Gastrocnemius medialis (tissue), 4 donors: ENCODE measurements around the gene ZNF18. TPM values are rescaled to one million over a fixed set of nuclear protein-coding genes. Genes with fewer than 3 reads are reported as not detected.

ENCODE experiments used
- ATAC-seq, 2 donors: fragments of 150-250 bp; one replicate each; pipeline ENCODE4 v1.9.1; 2016
- DNase-seq, 2 donors: peaks; one replicate each; pipeline ENCODE4 v3.0.0-alpha.2; 2019
- H3K27ac ChIP-seq, 4 donors: fragments of 200-600 bp; sonication (generic); 1 replicate in 1 of 4; 2 replicates in 3 of 4; pipeline ENCODE4 v1.5.1; 2016 to 2018; ENCODE audit warnings: mild to moderate bottlenecking in 2 of 4, moderate library complexity in 1 of 4
- H3K27me3 ChIP-seq, 3 donors: fragments of 200-600 bp; sonication (generic) in 2 of 3; 1 replicate in 1 of 3; 2 replicates in 2 of 3; pipeline versions ENCODE4 v1.5.1 to v1.6.0; 2016 to 2019; ENCODE audit warnings: mild to moderate bottlenecking in 1 of 3, moderate library complexity in 1 of 3
- H3K36me3 ChIP-seq, 2 donors: fragments of 200-600 bp; sonication (generic) in 1 of 2; one replicate each; pipeline ENCODE4 v1.5.1; 2017 to 2018
- H3K4me1 ChIP-seq, 2 donors: fragments of 200-600 bp; sonication (generic) in 1 of 2; one replicate each; pipeline ENCODE4 v1.5.1; 2016 to 2017; ENCODE audit warnings: mild to moderate bottlenecking in 2 of 2
- H3K4me3 ChIP-seq, 4 donors: fragments of 200-600 bp; sonication (generic) in 3 of 4; 1 replicate in 1 of 4; 2 replicates in 3 of 4; pipeline ENCODE4 v1.5.1; 2016 to 2019; ENCODE audit warnings: mild to moderate bottlenecking in 2 of 4
- H3K9me3 ChIP-seq, 3 donors: fragments of 200-600 bp; sonication (generic) in 2 of 3; 1 replicate in 1 of 3; 2 replicates in 2 of 3; pipeline ENCODE4 v1.5.1; 2016 to 2019
- POLR2A ChIP-seq, 2 donors: fragments of 450-650 bp; IDR thresholded peaks; one replicate each; pipeline ENCODE4 v1.6.1; 2017; ENCODE audit warnings: antibody characterized with exemption in 2 of 2, mild to moderate bottlenecking in 2 of 2, moderate library complexity in 2 of 2
- in situ Hi-C, 4 donors: fragments of 200-750 bp; cut with MboI; loops; one replicate each; pipeline versions ENCODE4 v1.15.0 to v1.8.0; 2017; ENCODE audit warnings: low sequenced_read_pairs in 4 of 4
- intact Hi-C: fragments of 100-400 bp; cut with DNase I; formaldehyde crosslinking; loops from one replicate; pipeline ENCODE4 v1.15.1; 2023; ENCODE audit warnings: low total_unique reads
- total RNA-seq, 4 donors: library from RNA; depleted of rRNA; stranded (reverse); fragments of >200 nt; gene quantifications; one replicate each; pipeline versions ENCODE4 v1.1.0 to v1.2.3, GENCODE V29; 2016
- TF ChIP-seq, protein P1 (sequence below), 5 experiments: fragments of 450-650 bp in 3 of 5; fragments of 200-600 bp in 2 of 5; sonication (generic) in 2 of 5; IDR thresholded peaks in 4 of 5; conservative IDR thresholded peaks in 1 of 5; 1 replicate in 4 of 5; 2 replicates in 1 of 5; pipeline ENCODE4 v1.5.1; 2016 to 2019; ENCODE audit warnings: antibody characterized with exemption in 5 of 5, mild to moderate bottlenecking in 3 of 5, moderate library complexity in 3 of 5

ZNF18 gene
- total RNA-seq, result 10 to 100 TPM in 1 of 4 donors, 1 to 10 TPM in 3; 4.7 to 15.8 (median 7.8) TPM

- intact Hi-C loops (loop anchor here (1.0 to 10.0 kb wide), 3 partner anchors 23 to 1017 kb away; partner anchors contain the start of genes ELAC2 and MAP2K4), in situ Hi-C loops (loop anchor here in 1 of 4 donors (25.0 kb wide), 1 partner anchor 1260 kb away; the partner anchor contains the start of gene TMEM220)
- peak; percentile 92 to 93 for ATAC-seq
- H3K9me3 ChIP-seq, result no peaks in the 10 kb centered on the region
- TF ChIP-seq POLR2A (IDR thresholded peaks at IDR 0.05), result peak; percentile 98
- TF ChIP-seq, protein P1, sequence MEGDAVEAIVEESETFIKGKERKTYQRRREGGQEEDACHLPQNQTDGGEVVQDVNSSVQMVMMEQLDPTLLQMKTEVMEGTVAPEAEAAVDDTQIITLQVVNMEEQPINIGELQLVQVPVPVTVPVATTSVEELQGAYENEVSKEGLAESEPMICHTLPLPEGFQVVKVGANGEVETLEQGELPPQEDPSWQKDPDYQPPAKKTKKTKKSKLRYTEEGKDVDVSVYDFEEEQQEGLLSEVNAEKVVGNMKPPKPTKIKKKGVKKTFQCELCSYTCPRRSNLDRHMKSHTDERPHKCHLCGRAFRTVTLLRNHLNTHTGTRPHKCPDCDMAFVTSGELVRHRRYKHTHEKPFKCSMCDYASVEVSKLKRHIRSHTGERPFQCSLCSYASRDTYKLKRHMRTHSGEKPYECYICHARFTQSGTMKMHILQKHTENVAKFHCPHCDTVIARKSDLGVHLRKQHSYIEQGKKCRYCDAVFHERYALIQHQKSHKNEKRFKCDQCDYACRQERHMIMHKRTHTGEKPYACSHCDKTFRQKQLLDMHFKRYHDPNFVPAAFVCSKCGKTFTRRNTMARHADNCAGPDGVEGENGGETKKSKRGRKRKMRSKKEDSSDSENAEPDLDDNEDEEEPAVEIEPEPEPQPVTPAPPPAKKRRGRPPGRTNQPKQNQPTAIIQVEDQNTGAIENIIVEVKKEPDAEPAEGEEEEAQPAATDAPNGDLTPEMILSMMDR (IDR thresholded peaks at IDR 0.05 in 4 of 5, conservative IDR thresholded peaks at IDR 0.05 in 1 of 5), result no peak
- H3K27ac ChIP-seq, result peak within 1 kb of the TSS; percentile 90 to 95 (median 93)
- peak; percentile 96 for DNase-seq
- H3K4me1 ChIP-seq, result peaks cover 7 to 11% of the 10 kb centered on the region in 2 donors
- H3K36me3 ChIP-seq, result peaks cover 0 to under 1% of the 10 kb centered on the region in 2 donors
- H3K27me3 ChIP-seq, result no peaks in the 10 kb centered on the region
- H3K4me3 ChIP-seq, result peak within 1 kb of the TSS; percentile 85 to 94 (median 92)
Measured at GRCh38 chr17:11997147-11997971, at the start of gene ZNF18. Gene ZNF18 (minus strand): TSS chr17:11997475. CDS start chr17:11992829, 4,646 bp downstream.

DNA sequence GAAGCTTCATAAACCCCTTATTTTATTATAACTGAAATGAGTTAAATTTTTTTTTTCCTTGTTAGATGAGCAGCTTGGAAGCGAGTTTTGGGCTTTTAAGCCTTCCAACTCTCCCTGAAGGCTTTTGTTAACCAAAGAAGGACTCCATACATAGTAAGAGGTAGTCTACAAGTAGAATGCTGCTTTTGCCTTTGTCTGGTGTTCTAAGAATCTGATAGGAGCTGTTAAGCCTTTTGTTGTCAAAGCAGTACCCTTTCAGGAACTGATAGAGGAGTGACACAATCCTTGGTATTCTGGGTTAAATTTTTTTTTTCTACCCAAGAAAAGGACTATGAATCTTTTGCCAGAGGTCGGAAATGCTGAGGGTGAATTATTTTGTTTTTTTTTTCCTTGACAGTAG is 49.5 kb upstream of the ZNF18 start:
- no peaks in the 10 kb centered on the region for H3K36me3 ChIP-seq
- no peak overlapping the region for H3K4me3 ChIP-seq
- no peaks in the 10 kb centered on the region for H3K9me3 ChIP-seq
- ATAC-seq (no peak), DNase-seq (no peak)
- intact Hi-C loops (no loop called here), in situ Hi-C loops (no loop called here)
- H3K4me1 ChIP-seq, result peaks cover 28 to 56% of the 10 kb centered on the region in 2 donors
- no peak overlapping the region for H3K27ac ChIP-seq
- no peaks in the 10 kb centered on the region for H3K27me3 ChIP-seq
- TF ChIP-seq POLR2A (IDR thresholded peaks at IDR 0.05), result no peak
- TF ChIP-seq, protein P1 (IDR thresholded peaks at IDR 0.05 in 4 of 5, conservative IDR thresholded peaks at IDR 0.05 in 1 of 5), result no peak

GRCh38 chr17:12043702-12044101 is 46.4 kb upstream of the ZNF18 start:
- Histone ChIP-seq H3K27me3 (no peaks in the 10 kb centered on the region), H3K9me3 (no peaks in the 10 kb centered on the region), H3K27ac (no peak overlapping the region), H3K4me1 (peaks cover 25 to 48% of the 10 kb centered on the region in 2 donors), H3K36me3 (no peaks in the 10 kb centered on the region), H3K4me3 (no peak overlapping the region)
- in situ Hi-C loops, result no loop called here
- no peak for DNase-seq
- intact Hi-C loops, result no loop called here
- no peak for TF ChIP-seq POLR2A (IDR thresholded peaks at IDR 0.05)
- TF ChIP-seq, protein P1 (IDR thresholded peaks at IDR 0.05 in 4 of 5, conservative IDR thresholded peaks at IDR 0.05 in 1 of 5), result no peak
- no peak for ATAC-seq

DNA sequence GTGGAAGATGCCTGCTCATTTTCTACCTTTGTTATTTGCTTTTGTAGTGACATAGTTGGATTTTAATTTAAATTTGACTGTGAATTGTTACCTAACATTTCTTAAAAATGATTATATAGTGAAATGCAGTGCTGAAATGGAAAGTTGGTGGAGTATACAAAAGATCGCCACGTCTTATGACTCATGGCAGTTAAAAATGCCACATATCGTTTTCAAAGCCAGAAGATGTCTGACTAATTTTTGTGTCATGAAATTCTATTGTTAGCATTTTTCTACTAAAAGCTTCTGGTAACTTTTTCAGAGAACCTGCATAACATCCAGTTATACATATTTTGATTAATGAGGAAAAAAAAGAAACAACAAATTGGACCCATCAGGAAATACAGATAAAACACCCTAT is 44.0 kb upstream of the ZNF18 start:
- no peak for DNase-seq
- intact Hi-C loops (no loop called here), in situ Hi-C loops (no loop called here)
- no peak for ATAC-seq
- H3K27me3 ChIP-seq, result no peaks in the 10 kb centered on the region
- H3K4me3 ChIP-seq, result no peak overlapping the region
- H3K4me1 ChIP-seq, result peaks cover 16 to 34% of the 10 kb centered on the region in 2 donors
- no peaks in the 10 kb centered on the region for H3K36me3 ChIP-seq
- TF ChIP-seq POLR2A (IDR thresholded peaks at IDR 0.05), result no peak
- TF ChIP-seq, protein P1 (IDR thresholded peaks at IDR 0.05 in 4 of 5, conservative IDR thresholded peaks at IDR 0.05 in 1 of 5), result no peak
- no peaks in the 10 kb centered on the region for H3K9me3 ChIP-seq
- H3K27ac ChIP-seq, result no peak overlapping the region
